GM21515 (cell line): ENCODE measurements around the gene VPS4B.
"Not testable (repeated sequence)": the region's sequence is repeated elsewhere in the genome, so short reads cannot be mapped to it uniquely, and the experiment has no call there.

Experiments used
- ATAC-seq: cut with Tn5 transposase; IDR thresholded peaks from one replicate; pipeline ENCODE4 v1.9.1; 2021; ENCODE audit not compliant: unreplicated experiment

VPS4B gene

DNA sequence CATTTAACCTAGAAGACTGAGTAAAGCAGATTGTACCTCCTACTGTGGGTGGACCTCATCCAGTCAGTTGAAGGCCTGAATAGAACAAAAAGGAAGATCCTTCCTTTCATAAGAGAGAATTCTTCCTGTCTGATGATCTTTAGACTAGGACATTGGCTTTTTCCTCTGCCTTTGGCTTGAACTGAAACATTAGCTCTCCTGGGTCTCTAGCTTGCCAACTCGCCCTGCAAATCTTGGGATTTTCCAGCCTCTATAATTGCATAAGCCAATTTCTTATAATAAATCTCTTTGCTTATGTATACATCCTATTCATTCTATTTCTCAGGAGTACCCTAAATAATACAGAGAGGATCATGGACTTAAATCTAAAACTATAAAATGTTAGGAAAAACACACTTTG, 49.1 kb downstream of the VPS4B start:
- no peak for ATAC-seq

DNA sequence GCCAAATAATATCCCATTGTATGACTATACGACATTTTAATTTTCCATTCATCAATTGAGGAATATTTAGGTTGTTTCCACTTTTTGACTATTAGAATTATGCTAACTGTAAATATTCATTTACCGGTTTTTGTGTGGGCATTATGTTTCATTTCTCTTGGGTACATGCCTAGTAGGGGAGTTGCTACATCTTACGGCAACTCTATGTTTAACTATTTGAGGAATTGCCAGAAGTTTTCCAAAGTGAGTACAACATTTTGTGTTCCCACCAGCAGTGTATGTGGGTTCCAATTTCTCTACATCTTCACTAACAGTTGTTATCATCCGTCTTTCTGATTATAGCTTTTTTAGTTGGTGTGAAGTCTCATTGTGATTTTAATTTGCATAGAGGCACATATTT, 53.7 kb downstream of the VPS4B start:
- no peak for ATAC-seq

DNA sequence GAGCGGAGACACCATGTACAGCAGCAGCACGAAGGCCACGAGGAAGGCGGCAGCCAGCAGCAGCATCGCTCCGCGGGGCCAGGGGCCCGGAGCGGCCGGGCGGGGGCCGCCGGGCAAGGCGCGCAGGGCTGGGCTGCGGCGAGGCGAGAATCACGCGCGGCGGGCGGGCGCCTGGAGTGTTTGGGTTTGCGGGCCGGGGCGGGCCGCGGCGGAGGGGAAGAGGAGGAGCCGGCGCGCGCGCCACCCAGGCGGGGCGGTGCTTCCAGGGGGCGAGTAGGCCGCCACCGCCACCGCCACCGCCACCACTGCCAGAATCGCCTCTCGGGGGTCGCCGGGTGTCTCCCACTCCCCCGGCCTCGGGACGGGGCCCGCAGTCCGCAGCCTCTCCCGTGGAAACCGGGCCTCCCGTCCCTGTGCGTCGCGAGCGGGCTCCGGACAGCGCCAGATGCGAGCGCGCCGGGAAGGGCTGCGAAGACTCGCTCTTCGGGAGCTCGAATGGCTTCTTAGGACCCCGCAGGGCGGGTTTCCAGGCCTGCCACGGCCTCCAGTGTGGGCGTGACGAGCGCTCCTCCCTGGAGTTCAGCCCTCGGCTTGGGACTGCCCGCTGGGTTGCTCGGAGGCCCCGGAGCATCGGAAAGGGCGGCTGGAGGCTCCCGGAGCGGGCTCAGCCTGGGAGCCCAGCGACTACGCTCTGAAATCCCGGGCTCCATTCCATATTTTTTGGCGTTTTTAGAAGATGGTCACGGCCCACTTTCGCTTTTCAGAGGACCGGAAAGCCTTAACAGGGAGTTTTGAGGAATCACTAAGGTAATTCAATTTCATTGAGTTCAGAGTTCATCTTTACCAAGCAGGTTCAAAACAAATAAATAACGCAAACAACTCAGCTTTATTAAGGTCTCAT, 55.0 kb downstream of the VPS4B start, which contains the start of gene KDSR:
Gene KDSR, minus strand, starts transcription at position 154 of the 901 bp plus-strand sequence. Its CDS starts 88 bp downstream, at position 66.
- peak; percentile 87 for ATAC-seq

DNA sequence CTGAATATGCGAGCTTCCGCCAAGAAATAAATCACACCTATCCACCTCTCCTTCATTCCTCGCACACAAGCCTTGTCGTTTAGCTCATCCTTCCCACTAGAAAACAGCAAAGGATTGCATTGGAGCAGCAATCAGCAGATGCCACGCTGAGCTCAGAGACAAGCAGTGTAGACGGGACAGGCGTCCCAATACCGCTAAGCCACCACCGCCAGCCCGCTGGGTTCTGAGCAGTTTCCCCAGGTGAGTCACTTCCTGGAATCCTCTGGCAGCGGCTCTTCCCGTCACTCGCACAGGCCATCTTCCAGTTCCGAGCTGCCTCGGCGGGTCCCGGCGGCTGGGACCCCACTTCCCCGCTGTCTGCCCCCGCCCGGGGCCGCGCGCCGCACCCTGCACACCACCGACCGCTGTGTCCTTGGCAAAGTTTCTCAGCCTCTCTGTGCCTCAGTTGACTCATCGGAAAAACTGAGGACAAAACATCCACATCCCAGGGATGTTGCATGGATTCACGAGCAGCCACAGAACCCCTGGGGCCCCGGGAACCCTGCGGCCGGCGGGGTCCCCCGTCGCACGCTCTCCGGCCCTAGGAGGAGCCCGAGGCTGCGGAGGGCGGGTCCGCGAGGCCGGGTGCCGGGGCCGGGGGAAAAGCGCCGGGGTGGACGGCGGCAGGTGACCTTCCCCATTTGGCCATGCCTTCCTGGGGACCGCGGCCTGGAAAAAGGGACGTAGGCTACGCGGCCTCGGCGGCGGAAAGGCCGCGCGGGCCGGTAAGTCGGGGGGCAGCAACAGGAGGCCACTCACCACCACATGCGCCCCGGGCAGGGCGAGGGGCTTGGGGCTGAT, 55.8 kb downstream of the VPS4B start:
- peak; percentile 37 for ATAC-seq

DNA sequence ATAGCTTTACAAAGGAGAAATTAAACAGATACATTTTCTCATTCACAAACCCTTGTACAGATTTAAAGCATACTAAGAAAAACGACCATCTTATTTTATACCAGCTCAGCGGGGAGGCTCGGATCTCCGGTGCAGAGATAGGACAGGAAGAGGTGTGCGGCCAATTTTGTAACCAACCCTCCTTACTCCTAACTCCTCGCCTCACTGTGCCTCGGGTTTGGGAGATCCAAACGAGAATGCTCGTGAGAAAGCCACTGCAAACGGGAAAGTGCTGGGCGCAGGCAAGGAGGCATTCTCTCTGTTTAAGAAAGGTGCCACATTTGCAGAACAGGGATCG, 56.4 kb downstream of the VPS4B start:
- no peak for ATAC-seq

DNA sequence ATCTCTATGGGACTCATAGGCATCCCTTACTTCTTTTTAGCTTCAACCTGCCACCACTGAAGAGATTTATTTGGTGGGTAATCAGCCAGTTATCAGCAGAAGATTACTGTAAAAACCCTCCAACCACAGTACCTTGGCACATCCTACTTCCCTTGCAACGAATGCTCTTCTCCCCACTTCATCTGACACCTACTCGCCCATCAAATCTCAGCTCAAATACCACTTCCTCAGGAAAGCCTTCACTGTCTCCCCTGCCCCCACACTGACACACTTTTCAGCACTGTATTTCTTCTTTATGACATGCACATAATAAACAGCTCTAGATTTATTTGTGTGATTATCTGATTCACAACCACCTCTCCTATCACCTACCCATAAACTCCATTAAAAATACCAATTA, 58.3 kb downstream of the VPS4B start:
- ATAC-seq, result no peak

DNA sequence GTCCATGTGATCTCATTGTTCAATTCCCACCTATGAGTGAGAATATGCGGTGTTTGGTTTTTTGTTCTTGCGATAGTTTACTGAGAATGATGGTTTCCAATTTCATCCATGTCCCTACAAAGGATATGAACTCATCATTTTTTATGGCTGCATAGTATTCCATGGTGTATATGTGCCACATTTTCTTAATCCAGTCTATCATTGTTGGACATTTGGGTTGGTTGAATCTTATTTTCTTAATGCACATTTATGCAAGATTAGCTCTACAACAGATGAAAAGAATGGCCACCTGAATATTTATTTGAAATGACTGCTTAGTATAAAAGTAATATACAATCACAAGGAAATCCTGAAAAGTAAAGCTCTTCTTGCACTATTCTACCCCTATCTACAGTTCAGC, 58.9 kb downstream of the VPS4B start:
- ATAC-seq, result not testable (repeated sequence)

DNA sequence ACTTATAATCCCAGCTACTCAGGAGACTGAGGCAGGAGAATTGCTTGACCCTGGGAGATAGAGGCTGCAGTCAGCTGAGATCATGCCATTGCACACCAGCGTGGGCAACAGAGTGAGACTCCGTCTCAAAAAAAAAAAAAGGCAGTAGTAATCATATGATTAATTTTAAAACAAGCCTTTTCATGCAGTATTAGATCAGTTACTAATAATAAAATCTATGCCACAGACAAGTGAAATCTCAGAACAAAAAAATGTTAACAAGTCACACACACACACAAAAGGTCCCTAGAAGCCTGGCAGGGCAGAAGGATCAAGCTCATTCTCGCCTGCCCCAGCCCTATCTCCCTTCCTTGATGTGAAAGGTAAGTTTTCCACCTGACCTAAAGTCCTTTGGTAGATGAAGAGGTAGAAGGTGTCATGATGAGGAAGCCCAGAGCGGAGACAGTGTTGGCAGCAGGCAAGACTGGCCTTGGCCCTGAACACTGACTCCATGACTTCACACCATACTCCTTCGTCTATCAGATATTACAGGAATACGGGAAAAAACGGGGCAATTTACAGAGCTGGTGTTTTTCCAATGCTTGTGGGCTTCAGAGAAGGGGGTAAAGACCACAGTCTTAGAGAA, 65.9 kb downstream of the VPS4B start:
- no peak for ATAC-seq

DNA sequence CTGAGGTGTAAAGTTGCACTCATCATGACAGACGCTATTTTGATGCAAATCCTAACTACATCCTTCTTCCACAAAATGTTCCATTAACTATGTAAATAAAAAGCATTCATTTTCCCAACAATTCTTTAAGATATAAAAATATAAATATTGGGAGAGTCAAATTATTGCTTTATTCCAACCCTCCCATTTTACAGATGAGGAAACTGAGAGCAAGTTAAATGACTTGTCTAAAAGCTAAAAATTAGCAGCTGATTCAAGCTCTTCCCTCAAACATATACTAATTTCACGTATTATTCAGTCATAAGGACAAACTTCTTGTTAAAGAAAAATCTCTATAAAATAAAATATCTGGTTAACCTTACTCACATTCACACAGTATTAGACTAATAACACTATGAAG, 72.0 kb downstream of the VPS4B start:
- no peak for ATAC-seq

DNA sequence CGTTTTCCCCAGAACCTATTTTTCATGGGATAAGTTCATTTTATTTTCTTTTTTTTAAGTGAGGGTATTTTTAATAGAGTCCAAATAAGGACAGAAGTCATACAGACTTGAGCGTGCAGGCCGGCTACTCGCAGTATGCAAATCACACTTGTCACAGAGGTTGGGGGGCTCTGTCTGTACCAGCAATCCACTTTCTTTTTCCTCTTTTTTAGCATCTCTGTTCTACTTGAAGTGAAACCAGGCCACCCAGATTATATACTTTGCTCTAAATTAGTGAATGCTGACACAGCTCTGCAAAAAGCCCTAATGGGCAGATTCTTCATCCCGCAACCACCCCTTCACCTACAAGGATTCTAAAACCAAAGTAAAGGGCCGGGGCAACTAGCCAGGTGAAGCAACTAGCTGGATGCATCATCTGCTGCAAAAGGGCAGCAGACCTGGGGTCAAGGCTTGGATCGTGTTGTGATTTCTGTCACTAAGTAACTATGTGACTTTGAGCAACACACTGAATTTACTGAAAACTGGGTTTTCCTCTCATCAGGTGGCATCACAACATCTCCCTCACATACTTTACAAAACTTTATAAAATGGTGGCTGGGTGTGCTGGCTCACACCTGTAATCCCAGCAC, 73.7 kb downstream of the VPS4B start:
- ATAC-seq, result no peak

DNA sequence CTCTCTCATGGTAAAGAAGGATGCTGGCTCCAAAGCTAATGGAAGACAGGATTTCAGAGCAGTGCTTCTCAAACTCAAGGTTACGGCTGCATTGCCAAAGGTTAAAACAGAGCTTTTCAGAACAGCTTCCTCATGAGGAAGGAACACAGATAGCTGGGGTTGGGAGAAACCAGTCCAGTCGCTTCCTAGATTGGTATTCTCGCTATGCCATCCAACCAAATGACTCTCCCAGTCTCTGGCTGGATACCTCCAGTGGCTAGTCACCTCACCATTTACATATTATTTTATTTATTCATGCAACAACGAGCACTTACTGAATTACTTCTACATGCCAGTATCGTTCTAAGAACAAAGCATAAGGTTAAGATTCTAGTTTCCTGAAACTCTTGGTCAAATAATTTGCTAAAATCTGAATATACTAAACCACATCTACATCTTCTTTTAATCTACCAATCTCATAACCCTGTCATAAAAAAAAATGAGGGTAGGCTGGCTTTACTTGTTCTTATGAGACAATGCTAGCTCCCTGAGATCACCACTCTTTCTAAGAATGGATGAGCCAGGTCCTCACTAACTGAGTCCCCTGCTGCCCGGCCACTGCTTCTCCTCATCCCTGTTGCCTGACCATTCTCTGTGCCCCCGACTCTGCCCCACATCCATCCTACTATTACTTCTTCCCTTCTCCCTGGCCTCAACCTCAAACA, 75.6 kb downstream of the VPS4B start:
- no peak for ATAC-seq

DNA sequence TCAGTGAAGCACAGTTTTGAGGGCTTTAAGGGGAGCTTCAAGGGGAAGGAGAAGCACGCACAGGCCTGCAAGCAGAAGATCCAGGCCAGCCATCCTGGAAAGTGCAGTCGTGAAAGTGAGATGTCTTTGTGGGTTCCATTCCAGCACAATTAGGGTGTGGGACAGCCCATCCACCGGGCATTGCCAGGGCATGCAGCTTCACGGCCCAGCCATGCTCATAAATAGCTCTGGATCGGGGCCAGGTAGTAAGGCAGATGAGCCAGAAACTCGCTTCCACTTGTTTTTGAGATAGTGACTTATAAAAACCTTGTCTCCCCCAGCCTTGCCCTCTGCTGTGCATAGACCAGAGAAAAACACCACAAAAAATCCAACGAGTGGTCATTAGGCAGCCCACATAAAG, 76.2 kb downstream of the VPS4B start:
- no peak for ATAC-seq

DNA sequence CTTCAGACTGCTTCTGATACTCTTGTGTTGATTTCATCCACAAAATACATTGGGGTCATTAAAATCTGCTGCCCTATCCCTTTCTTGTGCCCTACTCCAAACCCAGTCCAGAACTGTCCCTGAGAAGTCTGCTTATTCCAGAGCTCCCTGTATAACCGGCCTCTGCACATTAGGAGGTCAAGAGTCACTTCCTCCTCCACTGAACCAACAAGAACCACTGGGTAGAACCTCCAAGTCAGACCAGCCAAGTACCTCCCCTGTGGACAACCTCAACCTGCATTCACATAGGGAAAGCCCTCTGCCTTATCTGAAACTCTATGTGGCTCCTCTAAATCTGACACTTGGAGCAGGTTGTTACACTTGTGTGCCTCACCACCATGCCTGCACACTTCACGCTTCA, 77.4 kb downstream of the VPS4B start:
- no peak for ATAC-seq

DNA sequence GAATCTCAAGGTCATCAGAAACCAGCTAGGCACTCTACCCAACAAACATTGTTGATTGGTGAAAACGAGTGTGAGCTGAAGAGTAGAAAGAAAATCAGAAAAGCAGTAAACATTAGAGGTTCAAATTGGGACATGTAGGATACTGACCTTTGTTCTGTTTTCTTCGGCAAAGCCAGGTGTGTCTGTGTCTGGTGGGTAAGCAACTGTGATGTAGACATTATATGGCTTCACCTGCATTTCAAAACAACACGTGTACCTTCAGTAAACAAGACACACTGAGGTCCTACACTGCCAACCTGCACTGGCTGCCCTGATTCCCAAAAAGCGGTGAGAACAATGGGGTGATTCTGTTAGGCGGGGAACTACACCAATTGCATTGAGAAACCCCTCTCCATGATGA, 78.0 kb downstream of the VPS4B start:
- no peak for ATAC-seq

DNA sequence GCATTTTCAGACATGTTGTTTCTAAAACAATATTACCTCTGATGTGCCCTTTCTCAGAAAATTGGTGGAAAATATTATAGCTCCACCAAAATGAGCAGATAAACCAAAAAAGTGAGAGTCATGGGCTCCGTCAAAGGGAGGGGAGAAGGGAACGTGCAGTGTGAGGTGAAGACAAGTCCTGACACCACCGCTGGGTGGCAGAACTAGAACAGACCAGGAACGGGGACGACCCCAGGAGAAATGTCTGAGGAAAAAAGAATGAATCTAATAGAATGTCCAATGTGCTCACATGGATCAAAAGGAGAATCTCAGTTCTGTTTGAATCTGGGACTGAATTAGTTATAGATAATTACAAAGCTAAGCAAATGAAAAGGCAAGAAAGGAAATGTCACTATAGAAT, 80.1 kb downstream of the VPS4B start:
- ATAC-seq, result no peak

DNA sequence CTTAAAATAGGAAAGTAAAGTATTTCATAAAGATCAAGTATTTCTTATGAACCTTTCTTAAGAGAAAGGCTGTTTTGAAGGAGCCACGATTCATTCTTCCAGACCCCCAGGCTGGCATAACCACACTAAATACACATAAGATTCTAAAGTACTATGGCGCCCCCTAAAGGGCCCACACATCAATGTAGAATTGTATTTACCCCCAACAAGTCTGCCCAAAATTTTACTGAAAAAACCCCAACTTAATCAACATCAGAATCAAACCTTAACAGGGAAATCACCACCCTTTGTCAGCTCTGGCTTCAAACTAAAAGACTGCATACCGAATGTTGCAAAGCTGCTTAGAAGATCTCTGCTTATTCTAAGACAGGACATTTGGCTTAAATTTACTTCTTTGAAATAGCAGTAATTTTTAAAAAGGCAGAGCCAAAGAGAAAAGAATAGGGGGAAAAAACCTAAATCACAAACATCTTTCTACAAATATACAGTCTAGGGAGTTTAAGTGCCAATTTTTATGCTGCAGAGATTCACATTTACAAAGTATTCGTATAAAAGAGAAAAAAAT, 82.3 kb downstream of the VPS4B start:
- ATAC-seq, result no peak
